HG03159 (cell line): ENCODE results near the gene MRPL12.

Experiments
- ATAC-seq: cut with Tn5 transposase; IDR thresholded peaks from one replicate; pipeline ENCODE4 v1.9.1; 2021; ENCODE audit warnings: mild to moderate bottlenecking, moderate library complexity; ENCODE audit not compliant: unreplicated experiment

The MRPL12 gene

GRCh38 chr17:81715107-81715871, 12.1 kb downstream of the MRPL12 start:
- ATAC-seq = no peak

DNA sequence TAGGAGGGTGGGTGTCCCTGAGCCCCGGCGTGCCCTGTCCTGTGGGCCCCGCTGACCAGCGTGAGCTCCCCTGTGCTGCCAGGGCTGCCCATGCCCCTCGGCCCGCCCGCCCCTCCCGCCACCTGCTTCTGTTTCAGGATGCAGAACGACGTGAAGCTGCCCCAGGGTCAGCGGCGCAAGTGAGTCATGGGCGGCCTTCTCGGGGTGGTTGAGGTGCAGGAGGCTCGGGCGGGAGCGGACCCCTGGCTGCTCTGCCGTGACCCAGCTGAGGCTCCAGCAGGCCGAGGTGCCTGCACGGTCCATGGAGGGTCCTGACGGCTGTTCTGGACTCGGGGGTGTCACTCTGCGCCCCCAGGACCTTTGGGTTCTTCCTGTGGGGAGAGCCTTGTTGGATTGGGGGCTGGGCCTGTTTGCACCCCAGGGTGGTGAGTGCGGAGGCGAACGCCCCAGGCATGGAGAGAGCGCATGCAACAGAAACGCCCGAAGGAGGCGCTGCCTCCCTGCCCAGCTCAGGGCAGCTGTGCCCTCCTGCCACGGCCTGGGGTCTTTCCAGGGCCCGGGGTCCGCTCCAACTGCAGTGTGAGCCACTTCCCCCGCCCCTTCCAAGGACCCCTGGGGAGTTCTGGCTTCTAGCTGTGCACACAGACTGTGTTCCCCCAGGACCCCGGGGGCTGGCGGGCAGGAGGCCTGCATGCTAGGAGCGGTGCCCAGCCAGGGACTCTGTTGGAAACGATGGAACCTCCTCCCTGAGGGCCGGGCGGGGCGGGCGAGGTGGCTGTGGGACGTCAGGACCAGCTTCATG, 12.9 kb downstream of the MRPL12 start:
- ATAC-seq = no peak

- no peak for ATAC-seq
These were observed 13.5 kb downstream of the MRPL12 start for GRCh38 chr17:81716674-81716996.

DNA sequence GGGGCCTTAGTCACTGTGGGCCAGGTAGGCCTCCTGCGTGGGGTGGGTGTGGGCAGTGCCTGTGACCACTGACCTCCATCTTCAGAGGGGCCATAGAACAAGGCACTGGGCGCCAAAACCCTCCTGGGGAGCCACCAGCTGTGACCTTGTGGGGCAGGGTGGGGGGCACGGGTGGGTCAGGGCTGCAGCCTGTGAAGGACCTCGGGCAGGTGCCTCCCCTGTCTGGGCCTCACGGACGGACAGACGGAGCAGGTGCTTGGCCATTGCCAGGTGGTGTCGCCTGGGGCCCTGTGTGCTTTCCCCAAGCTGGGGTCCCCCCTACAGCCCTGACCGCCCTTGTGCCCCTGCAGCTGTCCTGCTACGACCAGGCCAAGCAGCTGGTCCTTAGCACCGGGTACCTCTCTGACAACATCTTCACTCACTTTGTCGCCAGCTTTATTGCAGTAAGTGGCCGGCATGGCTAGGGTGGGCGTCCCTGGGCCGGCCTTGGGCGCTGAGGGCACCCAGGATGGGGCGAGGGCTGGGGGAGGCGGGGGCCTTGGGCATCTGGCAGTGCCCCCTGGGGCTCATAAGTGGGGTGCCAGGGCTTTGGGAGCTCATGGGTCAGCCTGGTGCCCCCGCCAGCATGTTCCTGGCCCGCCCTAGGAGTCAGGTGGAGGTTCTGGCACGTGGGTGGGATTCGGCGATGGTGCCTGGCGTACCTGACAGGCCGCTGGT, 14.0 kb downstream of the MRPL12 start:
- no peak for ATAC-seq

DNA sequence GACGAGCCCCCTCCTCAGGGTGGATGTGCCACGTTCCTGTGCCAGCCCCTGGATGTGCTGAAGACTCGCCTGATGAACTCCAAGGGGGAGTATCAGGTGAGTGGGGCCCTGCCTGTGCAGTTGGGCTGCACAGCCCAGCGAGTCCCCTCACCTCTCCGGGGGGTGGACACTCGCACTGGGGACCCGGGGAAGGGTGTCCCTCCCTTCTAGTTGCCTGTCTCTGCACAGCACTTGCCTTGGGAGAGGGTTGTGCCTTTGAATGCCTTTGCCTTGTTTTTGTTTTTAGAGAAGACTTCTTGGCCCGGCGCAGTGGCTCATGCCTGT, 14.6 kb downstream of the MRPL12 start:
- no peak for ATAC-seq

GRCh38 chr17:81719410-81720266, 16.5 kb downstream of the MRPL12 start:
- no peak for ATAC-seq

- no peak for ATAC-seq
These were observed 17.3 kb downstream of the MRPL12 start for GRCh38 chr17:81720267-81721071.

DNA sequence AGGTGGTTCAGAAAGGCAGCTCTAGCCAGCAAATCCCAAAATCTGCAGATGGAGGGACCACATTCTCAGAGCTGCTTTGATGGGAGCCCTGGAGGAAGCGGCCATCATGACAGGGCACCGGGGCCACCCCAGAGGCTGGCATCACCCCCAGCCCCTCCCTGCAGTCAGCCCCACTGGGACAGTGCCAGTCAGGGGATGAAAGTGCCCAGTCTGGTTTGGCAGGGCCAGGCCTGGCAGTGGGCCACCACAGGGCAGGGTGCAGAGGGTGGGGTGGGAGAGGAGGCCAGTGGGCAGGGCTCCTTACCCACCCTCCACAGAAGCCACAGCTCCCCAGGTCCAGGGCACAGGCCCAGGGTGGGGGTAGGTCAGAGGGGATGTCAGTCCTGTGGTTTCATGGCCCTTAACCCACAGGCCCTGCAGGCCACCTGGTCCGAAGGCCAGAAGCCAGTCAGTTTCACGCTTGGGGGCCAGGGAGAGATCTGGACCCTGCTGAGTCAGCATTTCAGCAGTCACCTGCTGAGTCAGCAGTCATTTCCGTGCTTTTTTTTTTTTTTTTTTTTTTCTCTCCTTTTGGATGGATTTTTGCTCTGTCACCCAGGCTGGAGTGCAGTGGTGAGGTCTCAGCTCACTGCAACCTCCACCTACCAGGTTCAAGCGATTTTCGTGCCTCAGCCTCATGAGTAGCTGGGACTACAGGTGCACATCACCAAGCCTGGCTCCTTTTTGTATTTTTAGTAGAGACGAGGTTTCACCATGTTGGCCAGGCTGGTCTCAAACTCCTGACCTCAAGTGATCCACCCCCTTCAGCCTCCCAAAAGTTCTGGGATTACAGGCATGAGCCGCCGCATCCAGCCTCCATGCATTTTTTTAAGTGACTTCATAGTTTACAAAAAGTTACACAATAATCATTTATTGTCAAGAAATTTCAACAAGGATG, 19.3 kb downstream of the MRPL12 start:
- ATAC-seq = no peak

GRCh38 chr17:81723651-81724209, 20.6 kb downstream of the MRPL12 start:
- no peak for ATAC-seq

GRCh38 chr17:81725439-81725838, 22.3 kb downstream of the MRPL12 start:
- ATAC-seq = no peak

GRCh38 chr17:81726004-81726403, 22.8 kb downstream of the MRPL12 start:
- no peak for ATAC-seq

DNA sequence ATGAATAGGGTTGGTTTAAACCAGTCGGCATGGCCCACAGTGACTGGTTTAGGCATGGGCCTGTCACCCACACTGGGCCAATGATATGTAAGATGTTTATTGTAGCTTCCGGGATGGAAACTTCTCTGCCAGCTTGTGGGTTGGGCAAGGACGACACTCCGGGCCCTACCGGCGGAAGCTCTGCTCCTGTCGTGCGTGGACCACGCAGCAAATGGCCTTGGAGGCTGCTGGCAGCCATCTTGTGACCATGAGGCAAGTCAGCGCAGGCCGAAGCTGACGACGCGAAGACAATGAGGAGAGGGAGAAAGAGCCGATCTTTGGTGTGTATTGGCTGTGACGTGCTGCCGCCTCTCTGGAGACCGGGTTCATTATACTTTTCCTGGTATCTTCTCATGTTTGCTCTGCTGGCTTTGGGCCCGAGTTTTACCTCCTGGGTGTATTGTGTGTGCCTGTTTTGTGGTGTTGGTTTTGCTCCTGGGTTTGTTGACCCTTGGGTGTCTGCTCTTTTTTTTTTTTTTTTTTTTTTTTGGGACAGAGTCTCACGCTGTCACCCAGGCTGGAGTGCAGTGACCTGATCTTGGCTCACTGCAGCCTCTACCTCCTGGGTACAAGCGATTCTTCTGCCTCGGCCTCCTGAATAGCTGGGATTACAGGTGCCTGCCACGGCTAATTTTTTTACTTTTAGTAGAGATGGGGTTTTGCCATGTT, 24.3 kb downstream of the MRPL12 start:
- ATAC-seq = no peak

GRCh38 chr17:81733507-81734404, 30.6 kb downstream of the MRPL12 start:
- ATAC-seq = no peak

DNA sequence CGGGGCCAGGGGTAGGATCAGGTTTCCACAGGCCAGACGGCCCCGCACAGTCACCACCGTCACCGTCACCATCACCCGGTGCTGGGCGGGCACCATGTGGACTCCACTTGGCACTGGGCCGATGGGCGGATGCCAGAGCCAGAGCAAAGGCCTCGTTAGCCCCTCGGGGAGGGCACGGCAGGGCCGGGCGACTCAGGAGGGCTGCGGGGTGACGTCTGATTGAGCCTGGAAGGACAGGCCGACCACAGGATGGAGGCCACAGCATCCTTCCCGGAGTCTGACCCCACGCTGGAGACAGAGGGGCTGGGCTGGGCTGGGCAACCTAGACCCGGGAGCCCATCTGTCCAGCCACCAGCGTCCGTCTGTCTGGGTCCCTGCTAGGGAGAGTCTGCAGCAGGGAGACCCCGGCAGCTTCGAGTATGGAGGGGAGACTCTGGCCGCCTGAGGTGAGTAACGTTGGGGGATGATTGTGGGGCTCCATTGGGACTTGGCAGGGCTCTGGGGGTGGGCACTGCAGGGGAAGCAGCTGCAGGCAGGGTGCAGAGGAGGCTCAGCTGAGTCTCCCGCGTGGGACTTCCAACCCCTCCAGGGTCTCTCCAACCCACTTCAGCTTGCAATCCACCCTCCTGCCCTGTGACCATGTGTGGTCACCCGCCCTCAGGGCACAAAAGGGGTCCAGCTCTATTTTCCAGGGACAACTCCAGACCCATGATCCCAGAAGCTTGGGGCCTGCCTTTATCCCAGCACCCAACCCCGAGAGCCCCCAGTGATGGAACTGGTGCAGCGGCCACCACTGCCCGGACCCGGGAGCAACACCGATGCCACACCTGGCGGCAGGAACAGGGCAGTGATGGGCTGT, 31.5 kb downstream of the MRPL12 start:
- no peak for ATAC-seq

DNA sequence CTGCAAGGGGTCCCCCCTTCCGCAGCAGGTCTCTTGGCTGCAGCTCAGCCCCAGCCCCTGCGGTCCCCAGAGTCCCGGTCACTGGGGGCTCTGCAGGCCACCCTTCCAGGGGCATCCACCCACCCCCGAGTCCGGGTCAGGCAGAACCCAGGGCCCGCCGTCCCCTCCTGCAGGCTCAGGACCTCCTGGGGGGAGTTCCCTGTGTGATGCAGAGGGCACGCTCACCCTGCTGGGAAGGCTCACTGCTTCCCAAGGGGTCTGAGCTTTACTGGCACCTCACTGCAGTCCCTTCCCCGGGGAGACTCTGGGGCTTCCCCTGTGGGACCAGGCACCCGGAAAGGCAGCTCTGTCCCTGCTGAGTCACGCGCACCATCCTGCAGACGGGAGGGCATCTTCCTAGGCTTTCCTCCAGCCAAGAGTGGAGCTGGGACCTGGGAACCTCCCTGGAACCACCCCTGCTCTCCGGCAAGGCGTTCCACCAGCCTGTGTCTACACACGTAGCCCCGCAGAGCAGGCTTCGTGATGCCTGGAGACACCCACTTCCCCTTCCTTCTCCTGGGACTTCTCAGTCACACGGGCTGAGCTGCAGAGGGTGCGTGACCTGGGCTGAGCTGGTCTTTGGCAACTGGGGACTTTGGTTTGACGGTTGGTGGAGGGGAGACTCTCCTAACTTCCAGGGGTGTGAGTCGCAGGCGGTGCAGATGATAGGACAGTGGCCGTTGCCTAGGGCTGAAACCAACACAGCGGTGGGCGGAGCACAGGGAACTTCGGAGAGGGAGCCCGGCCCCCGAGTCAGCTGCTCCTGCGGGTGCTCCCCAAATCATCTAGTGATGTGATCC, 32.3 kb downstream of the MRPL12 start:
- no peak for ATAC-seq
